PC-9 (cell line): ENCODE data around the gene FOXK1. TPM values are rescaled to one million over a fixed set of nuclear protein-coding genes. Genes with fewer than 3 reads are reported as not detected.

Experiments used
- BruUV-seq: library from RNA; stranded (reverse); fragments of 400-500 nt; replicated peaks from 2 replicates; lab custom pipeline; 2021; lab: Mats Ljungman, UMichigan
- CTCF ChIA-PET: fragments of 300-600 bp; sonication (Branson Sonifier 250); formaldehyde crosslinking; loops from one replicate; lab custom pipeline; 2022; ENCODE audit warnings: antibody characterized with exemption; lab: Charles Lee
- POLR2A ChIA-PET: fragments of 300-600 bp; sonication (Branson Sonifier 250); formaldehyde crosslinking; loops from one replicate; lab custom pipeline; 2022; ENCODE audit warnings: antibody characterized with exemption; ENCODE audit not compliant: unreplicated experiment; lab: Charles Lee
- DNase-seq, 2 experiments: peaks; one replicate each; pipeline versions ENCODE4 v3.0.0 to v3.0.0-alpha.2; 2015 to 2022; ENCODE audit warnings: mixed read lengths in 1 of 2
- H2AFZ ChIP-seq: fragments of 200-600 bp; sonication (generic); 2 replicates; pipeline ENCODE4 v1.8.1; 2017; ENCODE audit warnings: antibody characterized with exemption
- H3F3A ChIP-seq: fragments of 200-600 bp; sonication (generic); 2 replicates; pipeline ENCODE4 v1.8.1; 2017; ENCODE audit warnings: antibody characterized with exemption, mild to moderate bottlenecking, low read depth; ENCODE audit not compliant: insufficient read depth
- H3K27ac ChIP-seq: fragments of 200-600 bp; sonication (generic); 2 replicates; pipeline ENCODE4 v1.6.1; 2016; ENCODE audit warnings: mixed run types
- H3K27me3 ChIP-seq: fragments of 200-600 bp; sonication (generic); 2 replicates; pipeline ENCODE4 v1.6.1; 2016; ENCODE audit warnings: low read depth, mixed run types; ENCODE audit not compliant: insufficient read depth
- H3K36me3 ChIP-seq: fragments of 200-600 bp; sonication (generic); 2 replicates; pipeline ENCODE4 v1.6.1; 2016; ENCODE audit warnings: low read depth, mixed run types
- H3K4me1 ChIP-seq: fragments of 200-600 bp; sonication (generic); replicated peaks from 2 replicates; pipeline ENCODE4 v1.6.1; 2016; ENCODE audit warnings: mixed run types; ENCODE audit not compliant: insufficient read depth
- H3K4me2 ChIP-seq: fragments of 200-600 bp; sonication (generic); 2 replicates; pipeline ENCODE4 v1.6.1; 2017; ENCODE audit warnings: mixed run types
- H3K4me3 ChIP-seq: fragments of 200-600 bp; sonication (generic); 2 replicates; pipeline ENCODE4 v1.6.1; 2016; ENCODE audit warnings: mixed run types
- H3K79me2 ChIP-seq: fragments of 200-600 bp; sonication (generic); 2 replicates; pipeline ENCODE4 v1.6.1; 2017; ENCODE audit warnings: low read depth, mixed run types
- H3K9me2 ChIP-seq: fragments of 200-600 bp; sonication (generic); 2 replicates; pipeline ENCODE4 v1.8.1; 2017; ENCODE audit warnings: mild to moderate bottlenecking; ENCODE audit not compliant: insufficient read depth
- H3K9me3 ChIP-seq: fragments of 200-600 bp; sonication (generic); 2 replicates; pipeline ENCODE4 v1.8.1; 2016; ENCODE audit warnings: low read depth; ENCODE audit not compliant: insufficient read depth
- H4K20me1 ChIP-seq: fragments of 200-600 bp; sonication (generic); 2 replicates; pipeline ENCODE4 v1.8.1; 2017; ENCODE audit not compliant: insufficient read depth
- CTCF ChIP-seq: fragments of 200-600 bp; sonication (generic); conservative IDR thresholded peaks from 2 replicates; pipeline ENCODE4 v1.6.1; 2017; ENCODE audit warnings: mixed run types, antibody characterized with exemption, mild to moderate bottlenecking, moderate library complexity
- EZH2 ChIP-seq: fragments of 200-600 bp; sonication (generic); IDR thresholded peaks from 2 replicates; pipeline ENCODE4 v1.8.0; 2017; ENCODE audit warnings: antibody characterized with exemption, low read depth
- intact Hi-C: fragments of 100-400 bp; cut with micrococcal nuclease; formaldehyde crosslinking; loops from one replicate; pipeline ENCODE4 v1.10.0; 2022; ENCODE audit not compliant: unreplicated experiment
- total RNA-seq: library from RNA; stranded (reverse); gene quantifications from 2 replicates; pipeline ENCODE4 v1.2.3, GENCODE V29; 2021

Gene FOXK1
- total RNA-seq, 1 experiment from 2014 or later: 68.1 TPM

- POLR2A ChIA-PET: no interaction called here
- BruUV-seq: no TSS peak
Measured at GRCh38 chr7:4764402-4765007, 82.4 kb downstream of the FOXK1 start.

DNA sequence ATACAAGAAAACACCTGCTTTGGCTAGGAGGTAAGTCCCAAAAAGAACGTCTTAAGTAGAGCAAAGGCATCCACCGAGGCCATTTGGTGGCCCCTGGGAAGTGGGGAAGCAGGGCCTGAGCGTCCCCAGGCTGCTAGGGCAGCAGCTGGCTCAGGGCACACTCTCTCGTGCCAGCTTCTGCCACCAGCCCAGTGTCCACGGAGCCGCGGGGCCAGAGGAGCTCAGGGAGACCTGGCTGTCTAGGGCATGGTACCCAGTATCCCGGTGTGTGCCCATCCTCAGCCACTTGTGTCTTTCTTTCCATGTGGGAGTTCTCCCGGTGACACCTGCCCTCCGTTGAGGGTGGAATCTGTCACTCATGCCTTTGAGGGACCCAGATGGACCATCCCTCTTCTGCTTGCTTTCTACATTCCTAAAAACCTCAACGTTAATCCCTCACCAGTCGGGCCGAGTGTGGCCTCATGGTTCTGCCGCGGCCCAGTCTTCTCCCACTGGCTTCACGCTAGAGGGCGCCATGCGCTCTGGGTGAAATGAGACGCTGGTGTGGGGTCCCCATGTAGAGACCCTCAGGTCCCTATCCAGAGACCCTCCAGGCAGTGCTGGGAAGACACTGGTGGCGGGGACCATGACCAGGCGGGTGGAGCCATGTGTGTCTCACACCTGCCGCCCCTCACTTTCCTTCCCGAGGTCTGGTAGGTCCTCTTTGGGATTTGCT lies 83.8 kb downstream of the FOXK1 start:
- Histone ChIP-seq H3K27me3 (no peaks in the 10 kb centered on the region), H3K9me3 (no peaks in the 10 kb centered on the region), H3K36me3 (no peaks in the 10 kb centered on the region; the same call in none of the 2 replicates), H3K9me2 (no peaks in the 10 kb centered on the region), H3F3A (peaks cover 11% of the 10 kb centered on the region; the same call in 1 of the 2 replicates), H3K4me1 (no peaks in the 10 kb centered on the region), H4K20me1 (peaks cover 13% of the 10 kb centered on the region), H3K79me2 (no peaks in the 10 kb centered on the region), H2AFZ (no peak overlapping the region), H3K4me3 (no peak overlapping the region), H3K4me2 (no peak overlapping the region), H3K27ac (no peak overlapping the region)
- CTCF ChIA-PET: no interaction called here
- BruUV-seq: no TSS peak
- no peak for DNase-seq
- no peak for TF ChIP-seq EZH2
- no peak for TF ChIP-seq CTCF
- POLR2A ChIA-PET: no interaction called here
- intact Hi-C loops: no loop called here

More at GRCh38 chr7:4764402-4765007, 82.4 kb downstream of the FOXK1 start:
- peaks cover 8% of the 10 kb centered on the region for H4K20me1 ChIP-seq
- no peaks in the 10 kb centered on the region for H3K27me3 ChIP-seq
- CTCF ChIA-PET: interaction anchor here (0.7 kb wide), 1 partner anchor 475 kb away, joined by 3 read pairs; no protein-coding TSS in a partner anchor
- intact Hi-C loops: no loop called here
- TF ChIP-seq EZH2: no peak
- no peak for TF ChIP-seq CTCF
- H2AFZ ChIP-seq: no peak overlapping the region
- no peaks in the 10 kb centered on the region for H3K79me2 ChIP-seq
- no peak overlapping the region for H3K27ac ChIP-seq
- no peak overlapping the region for H3K4me3 ChIP-seq
- no peaks in the 10 kb centered on the region for H3K4me1 ChIP-seq
- H3K36me3 ChIP-seq: no peaks in the 10 kb centered on the region; the same call in none of the 2 replicates
- H3F3A ChIP-seq: no peaks in the 10 kb centered on the region; the same call in 1 of the 2 replicates
- no peaks in the 10 kb centered on the region for H3K9me2 ChIP-seq
- no peak overlapping the region for H3K4me2 ChIP-seq
- no peak for DNase-seq
- no peaks in the 10 kb centered on the region for H3K9me3 ChIP-seq

- H3K27me3 ChIP-seq: no peaks in the 10 kb centered on the region
- H3K4me2 ChIP-seq: no peak overlapping the region
- peaks cover 13% of the 10 kb centered on the region for H4K20me1 ChIP-seq
- H3K36me3 ChIP-seq: no peaks in the 10 kb centered on the region; the same call in 1 of the 2 replicates
- no peak overlapping the region for H3K4me3 ChIP-seq
- intact Hi-C loops: no loop called here
- H3K4me1 ChIP-seq: no peaks in the 10 kb centered on the region
- ChIA-PET POLR2A (no interaction called here), CTCF (no interaction called here)
- H3K9me2 ChIP-seq: no peaks in the 10 kb centered on the region
- no peaks in the 10 kb centered on the region for H3K79me2 ChIP-seq
- no peak overlapping the region for H2AFZ ChIP-seq
- H3F3A ChIP-seq: peaks cover 11% of the 10 kb centered on the region; the same call in 1 of the 2 replicates
- no peaks in the 10 kb centered on the region for H3K9me3 ChIP-seq
- no peak overlapping the region for H3K27ac ChIP-seq
- no TSS peak for BruUV-seq
- TF ChIP-seq EZH2 (no peak), CTCF (no peak)
- DNase-seq: no peak
Measured at GRCh38 chr7:4766666-4767519, 84.8 kb downstream of the FOXK1 start.
